GM18511 (cell line): ENCODE results near the gene ATXN7L3B.

Experiments used
- ATAC-seq: cut with Tn5 transposase; IDR thresholded peaks from one replicate; pipeline ENCODE4 v1.9.1; 2021; ENCODE audit warnings: mild to moderate bottlenecking, moderate library complexity; ENCODE audit not compliant: unreplicated experiment

The ATXN7L3B gene

DNA sequence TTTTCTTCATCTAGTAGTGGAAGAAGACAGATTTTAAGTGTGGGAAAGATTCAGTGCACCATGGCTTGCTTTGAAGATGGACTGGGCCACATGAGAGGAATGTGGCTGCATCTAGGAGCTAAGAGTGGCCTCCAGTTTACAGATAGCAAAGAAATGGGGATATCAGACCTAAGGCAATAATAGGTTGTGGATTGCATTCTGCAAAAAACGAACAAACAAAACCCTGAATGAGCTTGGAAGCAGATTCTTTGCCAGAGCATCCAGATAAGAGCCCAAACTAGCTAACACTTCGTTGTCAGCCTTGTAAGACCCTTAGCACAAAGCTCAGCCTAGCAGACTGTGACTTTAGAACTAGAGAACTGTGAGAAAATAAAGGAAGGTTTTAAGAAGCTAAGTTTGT is 9.6 kb downstream of the ATXN7L3B start:
- no peak for ATAC-seq

DNA sequence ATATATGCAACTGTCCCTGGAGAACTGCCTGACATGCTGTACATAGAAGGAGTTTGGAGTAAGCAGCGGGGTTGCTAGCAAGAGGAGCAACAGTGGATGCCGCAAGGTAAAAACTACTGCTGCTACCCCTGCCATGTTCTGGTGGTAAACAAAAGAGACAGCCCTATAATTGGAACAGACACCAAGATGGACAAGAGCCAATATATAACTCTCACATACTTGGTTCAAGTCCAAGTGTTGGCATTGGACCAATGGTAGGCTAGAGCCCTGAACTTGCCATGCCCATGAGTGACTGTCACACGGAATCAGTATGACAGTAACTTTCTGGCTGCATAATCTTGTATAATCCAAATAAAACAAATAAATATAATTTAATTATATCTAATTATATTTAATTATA is 13.7 kb downstream of the ATXN7L3B start:
- ATAC-seq: no peak

DNA sequence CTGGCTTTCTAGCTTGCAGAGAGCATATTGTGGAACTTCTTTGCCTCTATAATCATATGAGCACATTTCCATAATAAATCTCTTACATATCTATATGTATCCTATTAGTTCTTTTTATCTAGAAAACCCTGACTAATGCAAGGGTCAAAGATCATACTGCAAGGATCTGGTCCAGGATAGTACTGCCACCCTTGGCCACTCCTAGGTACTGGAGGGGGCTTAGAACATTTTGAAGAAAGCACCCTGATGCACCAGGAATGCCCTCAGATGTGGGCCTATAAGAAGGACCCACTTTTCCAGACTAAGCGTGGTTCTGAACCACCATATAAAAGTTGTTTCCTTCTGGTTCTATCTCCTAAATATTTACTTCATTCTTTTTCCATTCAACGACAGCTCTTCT is 14.6 kb downstream of the ATXN7L3B start:
- ATAC-seq: no peak

DNA sequence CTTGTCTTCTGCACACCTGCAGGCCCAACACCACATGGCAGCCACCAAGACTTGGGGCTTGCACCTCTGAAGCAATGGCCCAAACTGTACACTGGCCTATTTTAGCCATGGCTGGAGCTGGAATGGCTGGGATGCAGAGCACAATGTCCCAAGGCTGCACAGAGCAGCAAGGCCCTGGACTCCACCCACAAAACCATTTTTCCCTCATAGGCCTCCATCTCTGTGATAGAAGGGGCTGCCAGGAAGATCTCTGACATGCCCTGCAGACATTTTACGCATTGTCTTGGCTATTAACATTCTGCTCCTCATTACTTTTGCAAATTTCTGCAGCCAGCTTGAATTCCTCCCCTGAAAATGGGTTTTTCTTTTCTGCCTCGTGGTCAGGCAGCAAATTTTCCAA is 22.1 kb downstream of the ATXN7L3B start:
- no peak for ATAC-seq

DNA sequence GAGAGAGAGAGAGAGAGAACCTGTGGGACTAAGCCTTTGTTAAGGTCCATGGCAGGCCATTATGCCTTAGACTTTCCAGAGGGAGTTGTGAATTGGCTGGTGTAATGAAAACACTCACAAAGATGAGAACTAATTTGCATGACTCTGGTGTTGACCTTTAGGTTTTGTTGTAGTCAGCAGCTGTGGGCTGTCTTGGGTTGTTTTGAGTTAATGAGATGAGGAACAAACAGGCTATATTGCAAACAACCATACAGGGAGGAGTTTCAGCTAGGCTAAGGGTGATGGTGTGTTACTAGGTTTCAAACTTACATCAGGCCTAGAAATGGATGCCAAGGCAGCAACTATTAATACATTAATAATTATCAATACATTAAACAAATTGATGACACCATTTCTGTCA is 26.3 kb downstream of the ATXN7L3B start:
- ATAC-seq: no peak

DNA sequence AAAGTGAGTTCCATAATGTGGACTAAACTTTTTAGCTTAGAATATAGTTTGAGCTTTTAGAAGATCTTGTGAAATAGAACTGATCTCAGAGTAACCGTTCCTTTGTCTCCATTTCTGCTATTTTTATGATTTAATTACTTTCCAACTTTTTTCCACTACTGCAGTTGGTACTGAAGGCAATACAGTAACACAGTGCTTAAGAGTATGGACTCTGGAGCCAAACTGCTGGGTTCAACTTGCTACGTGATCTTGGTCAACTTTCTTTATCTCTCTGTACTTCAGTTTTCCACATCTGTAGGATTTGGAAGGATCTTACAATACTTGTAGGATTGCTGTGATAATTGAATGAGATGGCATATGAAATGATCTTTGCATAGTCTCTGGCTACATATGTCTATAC is 40.9 kb downstream of the ATXN7L3B start:
- ATAC-seq: no peak

DNA sequence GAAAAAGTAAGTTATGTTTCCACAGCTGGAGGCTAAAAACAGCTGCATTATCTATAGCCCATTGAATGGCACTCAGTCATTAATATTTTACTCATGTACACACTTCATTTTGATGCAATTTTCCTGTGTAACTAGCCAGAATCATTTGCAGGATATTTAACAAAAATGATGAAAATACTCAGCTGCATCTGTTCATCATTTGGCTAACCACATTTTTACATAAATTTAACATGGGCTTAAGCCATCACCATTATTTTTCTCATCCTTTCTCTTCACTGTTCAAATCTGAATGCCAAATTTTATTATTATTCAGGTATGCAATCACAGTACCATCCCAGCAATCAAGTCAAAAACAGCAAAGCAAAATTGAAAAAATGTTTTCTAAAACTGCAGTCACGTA is 41.8 kb downstream of the ATXN7L3B start:
- no peak for ATAC-seq

DNA sequence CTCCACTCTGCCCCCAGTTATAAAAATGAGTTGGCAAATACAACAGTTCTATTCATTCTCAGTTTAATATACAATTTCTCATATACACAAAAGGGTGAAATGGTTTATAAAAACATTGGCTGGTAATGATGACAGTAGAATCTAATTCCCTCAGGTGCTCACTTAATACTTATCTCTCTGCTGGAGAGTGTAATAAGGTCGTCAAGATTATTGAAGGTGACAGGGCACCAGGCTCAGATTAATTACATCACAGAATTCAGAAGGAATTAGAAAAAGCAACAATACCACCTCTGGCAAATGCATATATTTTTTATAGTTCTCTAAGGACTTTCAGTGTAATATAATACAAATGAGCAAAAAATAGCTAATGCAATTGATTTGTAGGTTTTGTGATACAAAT is 42.3 kb downstream of the ATXN7L3B start:
- ATAC-seq: no peak

DNA sequence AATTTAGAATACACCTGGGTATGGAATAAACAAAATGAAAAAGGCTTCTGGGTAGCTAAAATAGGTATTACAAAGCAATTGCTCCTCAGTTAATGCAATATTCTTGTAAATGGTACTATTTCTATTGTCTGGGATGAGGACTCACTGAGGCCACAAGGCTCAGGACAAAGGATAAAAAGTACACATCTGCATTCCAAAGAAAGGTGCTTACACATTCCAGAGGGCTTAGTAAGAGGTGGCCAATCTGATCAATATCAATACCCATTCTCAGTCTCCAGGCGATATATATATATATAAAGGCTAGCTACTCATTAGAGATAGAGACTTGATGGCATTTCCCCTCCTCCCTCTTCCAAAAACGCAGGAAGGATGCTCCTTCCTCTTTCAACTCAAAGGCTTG is 43.8 kb downstream of the ATXN7L3B start:
- no peak for ATAC-seq

DNA sequence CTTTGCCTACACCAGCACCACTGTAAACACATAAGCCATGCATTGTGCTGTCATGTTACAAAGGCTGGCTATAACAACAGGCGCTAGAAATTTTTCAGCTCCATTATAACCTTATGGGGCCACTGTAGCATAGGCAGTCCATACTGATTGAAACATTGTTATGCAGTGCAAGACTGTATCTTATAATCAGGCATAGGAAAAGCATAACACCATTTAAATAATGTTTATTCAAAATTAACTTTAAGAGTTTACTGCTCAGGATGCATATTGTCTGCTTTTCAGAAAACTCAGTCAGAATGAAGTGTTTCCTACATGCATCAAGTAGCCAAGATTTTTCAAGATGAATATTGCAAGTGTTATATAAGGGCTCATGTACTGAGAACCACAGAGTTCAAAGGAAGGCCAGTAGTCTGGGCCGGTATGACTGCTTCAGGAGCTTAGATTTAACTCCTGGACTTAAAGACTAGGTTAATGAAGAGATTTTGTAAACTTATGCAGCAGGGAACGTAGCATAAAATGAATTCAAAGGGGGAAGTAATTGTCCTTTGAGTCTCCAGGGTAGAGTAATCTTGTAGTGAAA is 46.9 kb downstream of the ATXN7L3B start:
- ATAC-seq: no peak

DNA sequence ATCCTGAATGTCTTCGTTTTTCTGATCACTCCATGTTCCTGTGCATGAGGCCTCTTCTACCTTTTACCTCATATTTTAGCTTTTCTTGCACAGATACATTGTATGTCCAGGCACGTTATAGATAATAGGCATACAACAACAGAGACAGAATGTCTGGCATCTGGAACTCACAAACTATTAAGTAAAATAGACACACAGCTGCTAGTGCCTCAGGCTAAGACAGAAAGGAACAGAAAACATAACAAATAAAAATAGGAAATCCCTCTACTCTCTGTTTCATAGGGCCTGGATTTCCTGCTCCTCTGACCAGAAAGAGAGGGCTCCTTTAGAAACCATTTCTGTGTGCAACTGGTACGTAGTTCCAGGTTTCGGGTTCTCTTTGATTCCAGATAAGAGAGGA is 48.6 kb downstream of the ATXN7L3B start:
- ATAC-seq: no peak
